RWPE2 (cell line): ENCODE results near the gene NAE1.
A peak's percentile ranks its signal among the peaks of the same experiment; 100 is the strongest.

Experiments used
- ATAC-seq: fragments of 200-7000 bp; cut with Tn5 transposase; 3 replicates; pipeline ENCODE4 v1.9.1; 2021; ENCODE audit warnings: low read depth
- DNase-seq: peaks from one replicate; pipeline ENCODE4 v3.0.0-alpha.2; 2020; ENCODE audit warnings: low spot score
- H3K27ac ChIP-seq: fragments of 450-650 bp; 2 replicates; pipeline ENCODE4 v1.5.1; 2017; ENCODE audit warnings: mild to moderate bottlenecking; ENCODE audit not compliant: poor library complexity, severe bottlenecking
- H3K27me3 ChIP-seq: fragments of 250-450 bp; sonication (Bioruptor Pico); 2 replicates; pipeline ENCODE4 v1.5.1; 2021; ENCODE audit warnings: mild to moderate bottlenecking, moderate library complexity; ENCODE audit not compliant: insufficient read depth, poor library complexity, severe bottlenecking
- H3K36me3 ChIP-seq: fragments of 250-450 bp; sonication (Bioruptor Pico); 2 replicates; pipeline ENCODE4 v1.5.1; 2020; ENCODE audit warnings: low read depth, mild to moderate bottlenecking, moderate library complexity
- H3K4me1 ChIP-seq: fragments of 250-450 bp; sonication (Bioruptor Pico); 2 replicates; pipeline ENCODE4 v1.5.1; 2021; ENCODE audit warnings: mild to moderate bottlenecking, moderate library complexity; ENCODE audit not compliant: insufficient read depth, poor library complexity, severe bottlenecking
- H3K4me3 ChIP-seq: fragments of 250-450 bp; sonication (Bioruptor Pico); 2 replicates; pipeline ENCODE4 v1.5.1; 2021; ENCODE audit warnings: mild to moderate bottlenecking, moderate library complexity; ENCODE audit not compliant: severe bottlenecking
- H3K9me3 ChIP-seq: fragments of 250-450 bp; sonication (Bioruptor Pico); 2 replicates; pipeline ENCODE4 v1.5.1; 2021; ENCODE audit warnings: mild to moderate bottlenecking, moderate library complexity; ENCODE audit not compliant: severe bottlenecking
- TF ChIP-seq, protein P1 (sequence below): fragments of 450-650 bp; IDR thresholded peaks from one replicate; pipeline ENCODE4 v1.5.1; 2017; ENCODE audit warnings: mild to moderate bottlenecking, moderate library complexity; ENCODE audit not compliant: poor library complexity, severe bottlenecking

The NAE1 gene

DNA sequence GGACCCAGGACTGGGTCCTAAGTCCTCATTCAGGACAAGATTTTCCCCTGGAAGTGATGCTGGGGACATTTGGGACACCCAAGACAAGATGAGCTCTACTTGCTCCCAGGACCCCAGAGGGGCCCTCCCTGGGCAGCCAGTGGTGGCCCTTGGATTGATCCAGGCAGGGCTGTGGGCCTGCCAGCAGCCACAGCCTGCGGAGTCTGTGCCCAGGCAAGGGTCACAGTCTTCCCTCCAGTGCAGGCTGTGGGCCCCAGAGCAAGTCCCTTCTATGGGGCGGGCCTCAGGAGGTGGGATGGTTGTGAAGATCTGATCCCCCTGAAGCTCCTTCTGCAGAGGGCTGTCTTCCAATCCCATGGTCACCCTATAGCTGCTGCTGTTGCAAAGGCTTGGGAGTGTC lies 26.0 kb upstream of the NAE1 start:
- ATAC-seq (no peak), DNase-seq (peak; percentile 33)
- TF ChIP-seq, protein P1, sequence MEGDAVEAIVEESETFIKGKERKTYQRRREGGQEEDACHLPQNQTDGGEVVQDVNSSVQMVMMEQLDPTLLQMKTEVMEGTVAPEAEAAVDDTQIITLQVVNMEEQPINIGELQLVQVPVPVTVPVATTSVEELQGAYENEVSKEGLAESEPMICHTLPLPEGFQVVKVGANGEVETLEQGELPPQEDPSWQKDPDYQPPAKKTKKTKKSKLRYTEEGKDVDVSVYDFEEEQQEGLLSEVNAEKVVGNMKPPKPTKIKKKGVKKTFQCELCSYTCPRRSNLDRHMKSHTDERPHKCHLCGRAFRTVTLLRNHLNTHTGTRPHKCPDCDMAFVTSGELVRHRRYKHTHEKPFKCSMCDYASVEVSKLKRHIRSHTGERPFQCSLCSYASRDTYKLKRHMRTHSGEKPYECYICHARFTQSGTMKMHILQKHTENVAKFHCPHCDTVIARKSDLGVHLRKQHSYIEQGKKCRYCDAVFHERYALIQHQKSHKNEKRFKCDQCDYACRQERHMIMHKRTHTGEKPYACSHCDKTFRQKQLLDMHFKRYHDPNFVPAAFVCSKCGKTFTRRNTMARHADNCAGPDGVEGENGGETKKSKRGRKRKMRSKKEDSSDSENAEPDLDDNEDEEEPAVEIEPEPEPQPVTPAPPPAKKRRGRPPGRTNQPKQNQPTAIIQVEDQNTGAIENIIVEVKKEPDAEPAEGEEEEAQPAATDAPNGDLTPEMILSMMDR, result no peak
- no peak overlapping the region for H3K27ac ChIP-seq
- no peaks in the 10 kb centered on the region for H3K9me3 ChIP-seq
- no peak overlapping the region for H3K4me3 ChIP-seq
- H3K36me3 ChIP-seq, result no peaks in the 10 kb centered on the region
- no peaks in the 10 kb centered on the region for H3K27me3 ChIP-seq
- no peaks in the 10 kb centered on the region for H3K4me1 ChIP-seq

DNA sequence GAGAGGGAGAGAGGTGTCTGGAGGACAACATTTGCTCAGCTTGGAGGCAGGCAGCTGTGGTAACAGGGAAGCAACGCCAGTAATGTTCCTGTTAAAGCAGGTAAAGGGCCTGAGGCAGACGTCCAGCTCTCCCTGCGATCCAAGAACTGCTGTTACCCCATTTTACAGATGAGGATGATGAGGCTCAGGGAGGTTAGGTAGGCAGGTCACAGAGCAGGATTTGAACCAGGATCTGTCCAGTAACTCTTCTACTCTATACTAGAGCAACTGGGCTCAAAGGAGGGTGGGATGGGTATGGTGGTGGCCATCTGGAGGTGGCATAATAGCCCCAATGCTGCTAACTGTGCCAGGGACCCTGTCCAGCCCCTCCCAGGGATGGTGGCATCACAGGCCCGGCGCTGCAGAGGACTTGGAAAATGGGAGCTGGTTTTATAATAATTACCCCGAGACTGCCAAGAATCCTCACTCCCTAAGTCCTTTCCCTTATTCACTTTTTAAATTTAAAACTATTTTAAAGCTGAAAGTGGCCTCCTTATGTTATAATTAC lies 25.5 kb upstream of the NAE1 start:
- no peak for ATAC-seq
- TF ChIP-seq, protein P1, result no peak
- no peak overlapping the region for H3K27ac ChIP-seq

DNA sequence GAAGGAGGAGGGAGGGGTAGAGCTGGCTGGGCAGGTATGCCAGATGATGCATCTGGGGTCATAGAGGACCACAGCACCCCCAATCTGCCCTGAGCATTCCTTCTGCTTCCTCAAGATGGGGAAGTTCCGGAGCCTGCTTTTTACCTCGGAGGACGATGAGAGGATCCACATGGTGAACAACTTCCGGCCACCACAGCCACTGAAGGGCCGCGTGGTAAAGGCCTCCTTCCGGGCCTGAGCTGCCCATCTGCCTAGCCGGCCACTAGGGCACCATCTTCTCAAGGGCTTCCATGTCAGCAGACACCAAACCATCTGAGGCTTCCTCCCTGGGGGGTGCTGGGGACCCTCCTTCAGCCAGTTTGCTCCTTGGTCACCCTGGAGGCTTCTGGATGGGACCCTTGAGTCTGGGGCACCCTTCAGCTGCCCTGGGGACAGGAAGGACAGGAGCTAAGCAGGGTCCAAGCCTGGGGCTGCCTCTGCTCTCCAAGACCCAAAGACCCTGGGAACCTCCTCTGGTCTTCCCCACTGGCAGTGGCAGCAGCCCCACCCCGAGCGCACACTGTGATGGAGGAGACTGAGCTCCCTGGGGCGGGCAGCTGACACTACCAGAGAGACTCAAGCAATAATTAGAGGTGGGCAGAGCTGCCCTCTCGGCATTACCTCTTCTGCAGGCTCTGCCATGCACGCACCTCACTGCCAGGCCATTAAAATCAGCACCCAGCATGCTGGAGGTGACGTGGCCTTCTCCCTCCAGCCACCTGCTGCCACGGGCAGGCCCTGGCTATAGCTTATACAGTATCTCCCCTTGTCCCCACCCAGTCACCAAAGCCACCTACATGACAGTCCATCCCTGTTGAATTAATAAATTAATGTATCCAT lies 22.7 kb upstream of the NAE1 start:
- TF ChIP-seq, protein P1, result no peak
- Histone ChIP-seq H3K27me3 (no peaks in the 10 kb centered on the region), H3K27ac (no peak overlapping the region), H3K36me3 (no peaks in the 10 kb centered on the region), H3K9me3 (no peaks in the 10 kb centered on the region), H3K4me1 (no peaks in the 10 kb centered on the region), H3K4me3 (no peak overlapping the region)
- no peak for DNase-seq
- ATAC-seq, result no peak

More for the DNA sequence above, 25.5 kb upstream of the NAE1 start:
- H3K36me3 ChIP-seq, result no peaks in the 10 kb centered on the region
- DNase-seq, result peak; percentile 29
- no peaks in the 10 kb centered on the region for H3K9me3 ChIP-seq
- H3K4me3 ChIP-seq, result no peak overlapping the region
- H3K27me3 ChIP-seq, result no peaks in the 10 kb centered on the region
- H3K4me1 ChIP-seq, result no peaks in the 10 kb centered on the region

DNA sequence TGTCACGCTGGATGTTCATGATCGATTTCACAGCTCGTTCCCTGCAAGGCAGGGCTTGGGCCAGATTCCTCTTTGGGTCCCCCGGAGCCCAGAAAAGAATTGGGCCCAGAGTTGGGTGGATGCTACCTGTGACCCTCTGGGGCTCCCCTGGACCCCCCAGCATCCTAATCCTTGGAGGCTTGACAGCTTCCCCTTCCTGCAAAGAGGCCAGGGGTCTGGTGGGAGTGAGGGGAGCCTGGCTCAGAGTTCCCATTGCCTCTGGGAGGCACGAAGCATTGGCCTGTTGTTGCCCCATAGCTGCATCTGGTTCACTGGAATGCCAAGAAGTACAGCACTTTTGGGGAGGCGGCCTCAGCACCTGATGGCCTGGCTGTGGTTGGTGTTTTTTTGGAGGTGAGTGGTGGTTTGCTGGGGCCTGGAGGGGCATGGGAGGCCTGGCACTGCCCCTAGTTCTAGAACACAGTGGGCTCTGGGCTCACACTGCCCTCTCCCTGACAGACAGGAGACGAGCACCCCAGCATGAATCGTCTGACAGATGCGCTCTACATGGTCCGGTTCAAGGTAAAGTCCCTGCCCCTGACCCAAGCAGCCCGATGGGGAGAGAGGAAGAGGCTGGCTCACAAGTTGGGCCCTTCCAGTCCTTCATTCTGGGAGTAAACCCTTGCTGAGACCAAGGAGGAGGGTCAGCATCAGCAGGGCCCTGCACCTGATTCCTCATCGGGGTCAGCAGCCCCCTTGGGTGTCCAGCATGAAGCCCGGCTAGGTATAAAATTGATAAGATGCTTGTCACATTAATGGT lies 20.6 kb upstream of the NAE1 start:
- Histone ChIP-seq H3K4me1 (no peaks in the 10 kb centered on the region), H3K36me3 (no peaks in the 10 kb centered on the region), H3K4me3 (no peak overlapping the region), H3K27me3 (peaks cover 2% of the 10 kb centered on the region), H3K27ac (no peak overlapping the region), H3K9me3 (no peaks in the 10 kb centered on the region)
- TF ChIP-seq, protein P1, result no peak
- no peak for ATAC-seq
- DNase-seq, result peak; percentile 37
